GM18526 (cell line): Measurements from ENCODE around the gene ERCC6.

Experiments used
- POLR2A ChIP-seq: IDR thresholded peaks from 3 replicates; pipeline ENCODE4 v1.6.1; 2011; ENCODE audit not compliant: insufficient read length; ENCODE audit errors: extremely low read depth

The ERCC6 gene

GRCh38 chr10:49559476-49559875 is 20.6 kb upstream of the ERCC6 start:
- TF ChIP-seq POLR2A = no peak

- no peak for TF ChIP-seq POLR2A
Observed at GRCh38 chr10:49558190-49558589, 19.3 kb upstream of the ERCC6 start.

DNA sequence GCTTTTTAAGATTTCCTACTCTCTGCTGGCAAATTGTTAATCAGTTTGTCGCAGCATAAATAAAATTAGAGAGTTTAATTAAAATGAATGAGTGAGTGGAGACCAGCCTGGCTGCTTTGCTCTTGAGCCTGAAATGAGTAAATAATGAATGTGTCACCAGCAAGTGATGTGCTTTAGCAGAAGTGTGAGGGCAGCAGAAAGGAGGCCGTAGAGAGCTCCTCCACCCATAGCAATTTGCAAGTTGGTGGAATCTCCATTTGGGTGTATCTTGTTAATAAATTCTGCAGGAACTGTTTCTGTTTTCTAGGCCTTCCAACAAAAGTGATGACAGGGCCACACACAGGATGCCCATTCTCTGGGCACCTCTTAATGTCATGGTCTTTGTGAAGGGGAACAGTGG is 18.8 kb upstream of the ERCC6 start:
- no peak for TF ChIP-seq POLR2A

DNA sequence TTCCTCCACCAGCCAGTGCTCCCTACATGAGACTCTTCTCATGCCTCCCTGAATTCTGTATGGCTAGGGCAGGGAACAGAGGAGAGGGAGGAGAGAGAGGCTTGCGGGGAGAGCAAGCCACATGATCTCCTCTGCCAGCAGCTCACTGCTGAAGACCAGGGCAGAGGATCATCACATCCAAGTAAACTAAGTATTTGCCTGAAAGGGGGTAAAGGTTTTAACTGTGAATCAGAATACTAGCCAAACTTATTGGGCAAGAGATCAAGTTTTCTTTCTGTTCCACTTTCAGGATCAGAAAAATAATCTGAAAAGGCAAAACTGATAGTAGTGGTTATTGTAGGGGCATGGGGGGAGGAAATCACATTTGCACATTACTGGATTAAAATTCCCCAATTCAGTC is 17.8 kb upstream of the ERCC6 start:
- no peak for TF ChIP-seq POLR2A

DNA sequence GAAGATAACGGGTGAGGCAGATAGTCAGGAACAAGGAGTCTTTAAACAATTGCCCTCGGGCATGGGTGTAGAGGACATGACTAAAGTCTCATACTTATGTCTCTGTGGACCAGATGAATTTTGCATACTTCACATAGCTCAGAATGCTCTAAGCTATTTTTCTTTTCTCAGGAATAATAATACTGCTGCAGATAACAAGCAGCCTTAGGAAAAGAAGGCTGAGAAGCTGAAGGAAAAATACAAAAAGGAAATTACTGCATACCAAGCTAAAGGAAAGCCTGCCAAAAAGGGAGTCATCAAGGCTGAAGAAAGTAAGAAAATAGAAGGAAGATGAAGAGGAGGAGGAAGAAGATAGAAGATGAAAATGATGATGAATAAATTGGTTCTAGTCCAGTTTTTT is 13.4 kb upstream of the ERCC6 start:
- no peak for TF ChIP-seq POLR2A

- no peak for TF ChIP-seq POLR2A
Observed at GRCh38 chr10:49550563-49550962, 11.6 kb upstream of the ERCC6 start.

DNA sequence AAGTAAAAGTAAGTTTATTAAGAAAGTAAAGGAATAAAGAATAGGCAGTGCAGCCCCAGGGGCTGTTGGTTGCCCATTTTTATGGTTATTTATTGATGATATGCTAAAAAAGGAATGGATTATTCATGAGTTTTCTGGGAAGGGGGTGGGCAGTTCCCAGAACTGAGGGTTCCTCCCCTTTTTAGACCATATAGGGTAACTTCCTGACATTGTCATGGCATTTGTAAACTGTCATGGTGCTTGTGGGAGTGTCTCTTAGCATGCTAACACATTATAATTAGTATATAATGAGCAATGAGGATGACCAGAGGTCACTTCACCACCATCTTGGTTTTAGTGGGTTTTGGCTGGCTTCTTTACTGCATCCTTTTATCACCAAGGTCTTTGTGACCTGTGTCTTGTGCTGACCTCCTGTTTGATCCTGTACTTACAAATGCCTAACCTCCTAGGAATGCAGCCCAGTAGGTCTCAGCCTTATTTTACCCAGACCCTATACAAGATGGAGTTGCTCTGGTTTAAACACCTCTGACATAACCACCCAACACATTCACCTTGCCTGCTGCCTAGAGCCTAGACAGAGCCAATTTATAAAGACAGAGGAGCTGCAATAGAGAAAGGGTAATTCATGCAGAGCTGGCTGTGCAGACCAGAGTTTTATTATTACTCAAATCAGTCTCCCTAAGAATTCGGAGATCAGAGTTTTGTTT is 10.9 kb upstream of the ERCC6 start:
- no peak for TF ChIP-seq POLR2A

DNA sequence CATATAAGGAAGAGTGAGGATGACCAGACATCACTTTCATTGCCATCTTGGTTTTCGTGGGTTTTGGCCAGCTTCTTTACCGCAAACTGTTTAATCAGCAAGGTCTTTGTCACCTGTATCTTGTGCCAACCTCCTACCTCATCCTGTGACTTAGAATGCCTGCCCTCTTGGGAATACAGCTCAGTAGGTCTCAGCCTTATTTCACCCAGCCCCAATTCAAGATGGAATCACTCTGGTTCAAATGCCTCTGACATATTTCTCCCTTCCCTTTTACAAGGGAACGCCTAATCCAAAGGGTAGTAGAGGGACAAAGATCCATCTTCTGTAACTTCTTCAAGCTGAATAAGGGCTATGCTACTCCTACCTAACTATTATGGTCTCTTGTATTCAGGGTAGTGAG is 4.7 kb upstream of the ERCC6 start:
- TF ChIP-seq POLR2A = no peak

DNA sequence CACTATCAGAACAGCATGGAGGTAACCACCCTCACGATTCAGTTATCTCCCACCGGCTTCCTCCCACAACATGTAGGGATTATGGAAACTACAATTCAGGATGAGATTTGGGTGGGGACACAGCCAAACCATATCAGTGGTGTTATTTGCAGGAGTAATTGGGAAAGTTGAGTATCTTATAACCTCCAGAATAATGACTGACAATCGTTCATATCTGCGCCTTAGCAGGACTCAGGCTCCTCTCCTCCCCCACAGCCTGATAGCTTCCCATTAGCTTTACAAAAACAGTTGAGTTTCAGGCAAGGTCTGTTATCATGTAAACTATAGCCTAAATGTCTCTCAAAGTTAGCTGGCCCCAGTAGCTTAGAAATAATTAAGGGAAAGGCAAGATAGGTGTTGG is 3.4 kb upstream of the ERCC6 start:
- no peak for TF ChIP-seq POLR2A

DNA sequence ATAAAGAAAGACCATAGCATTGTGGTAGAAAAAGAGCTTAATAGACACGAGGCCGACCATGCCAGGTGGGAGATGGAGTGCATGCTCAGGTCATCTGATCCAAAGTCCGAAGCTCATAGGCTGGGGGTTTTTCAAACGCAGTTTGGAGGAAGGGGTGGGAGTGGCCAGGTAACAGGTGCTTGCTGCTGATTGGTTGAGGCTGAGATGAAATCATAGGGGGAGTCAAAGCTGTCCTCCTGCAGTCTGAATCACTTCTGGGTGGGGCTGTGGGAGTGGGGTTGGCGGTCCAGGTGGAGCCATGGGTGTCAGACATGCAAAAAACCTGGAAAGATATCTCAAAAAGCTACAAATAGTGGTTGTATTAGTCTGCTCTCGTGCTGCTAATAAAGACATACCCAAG is 2.8 kb upstream of the ERCC6 start:
- no peak for TF ChIP-seq POLR2A

GRCh38 chr10:49540056-49540797 is 1.3 kb upstream of the ERCC6 start:
- no peak for TF ChIP-seq POLR2A

DNA sequence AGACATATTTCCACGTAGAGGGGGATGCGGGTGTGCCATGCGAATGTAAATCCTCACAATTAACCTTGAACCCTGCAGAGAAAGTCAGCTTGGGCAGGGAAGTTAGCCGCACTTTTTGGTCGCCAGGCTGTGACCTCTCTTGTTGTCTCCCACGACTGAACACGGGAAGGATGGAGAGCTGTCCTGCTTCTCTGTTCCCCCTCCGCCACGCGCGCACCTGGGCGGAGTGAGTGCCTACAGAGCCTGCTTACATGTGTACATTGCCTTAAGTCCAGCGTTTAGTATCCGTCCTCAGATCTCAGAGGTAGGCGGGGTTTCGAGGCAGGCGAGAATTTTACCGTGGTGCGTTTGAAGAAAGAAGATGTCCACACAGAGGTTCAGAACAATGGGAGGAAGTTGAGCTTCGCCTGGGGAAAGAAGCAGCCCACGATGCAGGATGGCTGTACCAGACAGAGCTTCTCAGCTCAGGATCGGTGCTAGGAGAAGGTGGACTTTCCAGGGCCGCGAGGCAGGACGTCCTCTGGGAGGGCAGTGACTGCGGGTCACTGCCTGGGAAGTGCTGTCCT is 482 bp upstream of the ERCC6 start:
- no peak for TF ChIP-seq POLR2A

DNA sequence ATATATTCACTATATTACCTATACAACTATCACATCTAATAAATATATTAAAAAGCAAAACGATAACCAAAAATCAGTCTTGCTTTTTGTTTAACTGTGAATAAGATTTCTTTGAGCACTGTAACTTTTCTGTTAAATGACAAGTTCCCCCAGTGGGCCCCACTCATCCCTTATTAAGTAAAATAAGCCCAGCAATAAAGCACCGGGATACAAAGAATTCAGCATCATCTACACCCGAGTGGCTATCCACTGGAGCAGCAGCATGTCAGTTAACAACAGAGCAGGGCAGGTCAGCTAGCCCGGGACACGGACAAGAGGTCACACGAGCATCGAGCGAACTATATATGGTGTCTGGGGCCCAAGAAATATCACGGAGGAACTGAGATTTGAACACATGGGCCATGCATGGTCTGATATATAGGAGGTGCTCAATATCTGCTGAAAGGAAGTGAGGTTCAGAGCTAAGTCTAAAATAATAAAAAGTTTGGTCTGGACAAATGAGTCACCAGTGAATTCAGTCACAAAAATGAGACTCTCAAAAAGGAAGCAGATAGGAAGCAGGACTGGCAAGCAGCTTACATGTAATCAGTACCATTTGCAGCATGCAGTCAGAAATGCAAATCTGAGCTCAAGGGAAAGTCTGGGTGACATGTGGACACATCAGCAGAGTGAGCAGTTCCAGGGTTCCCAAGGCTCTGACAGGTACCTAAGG is 4.1 kb downstream of the ERCC6 start:
- no peak for TF ChIP-seq POLR2A

GRCh38 chr10:49532461-49532860 is 6.5 kb downstream of the ERCC6 start:
- TF ChIP-seq POLR2A = no peak

DNA sequence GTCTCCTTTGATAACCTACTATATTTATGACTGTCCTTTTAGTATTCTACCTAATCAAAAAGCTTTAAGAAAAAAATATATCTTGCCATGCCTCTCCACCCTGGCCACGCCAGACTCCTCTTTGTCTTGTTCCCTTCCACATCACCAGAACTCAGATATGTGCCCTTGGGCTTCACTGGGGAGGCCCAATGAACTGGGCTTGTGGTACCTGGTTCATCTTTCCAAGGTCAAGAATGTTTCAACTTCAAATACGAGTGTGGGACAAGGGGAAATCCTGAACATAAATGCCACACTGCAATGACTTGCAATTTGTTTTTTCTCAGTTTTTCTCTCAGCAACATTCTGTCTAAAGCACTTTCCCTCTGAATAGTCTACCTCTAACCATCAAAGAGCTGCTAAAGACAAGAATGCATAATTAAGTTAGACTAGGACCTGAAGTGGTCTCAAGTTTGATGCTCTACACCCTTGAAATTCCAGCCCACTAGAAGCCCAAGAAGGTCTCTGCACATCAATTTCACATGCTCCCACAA is 9.9 kb downstream of the ERCC6 start:
- TF ChIP-seq POLR2A = no peak

GRCh38 chr10:49527850-49528249 is 11.1 kb downstream of the ERCC6 start:
- TF ChIP-seq POLR2A = no peak
